Astrocyte of the spinal cord (primary cell): ENCODE data around the gene RPL37.
"Not testable (repeated sequence)": the region's sequence is repeated elsewhere in the genome, so short reads cannot be mapped to it uniquely, and the experiment has no call there.

Experiments used
- DNase-seq: peaks from one replicate; pipeline ENCODE4 v3.0.0; 2011; ENCODE audit warnings: low read depth, low spot score
- H3K4me3 ChIP-seq: 2 replicates; pipeline ENCODE4 v1.5.1; 2011; ENCODE audit warnings: low read depth, mild to moderate bottlenecking, low read length, moderate library complexity
- in situ Hi-C: cut with HindIII; loops from 2 replicates; pipeline ENCODE4 v1.10.0; 2017; ENCODE audit warnings: low sequenced_read_pairs
- TF ChIP-seq, protein P1 (sequence below): IDR thresholded peaks from 2 replicates; pipeline ENCODE4 v1.5.1; 2012; ENCODE audit warnings: low read depth, mild to moderate bottlenecking, low read length, inconsistent platforms

RPL37 gene

DNA sequence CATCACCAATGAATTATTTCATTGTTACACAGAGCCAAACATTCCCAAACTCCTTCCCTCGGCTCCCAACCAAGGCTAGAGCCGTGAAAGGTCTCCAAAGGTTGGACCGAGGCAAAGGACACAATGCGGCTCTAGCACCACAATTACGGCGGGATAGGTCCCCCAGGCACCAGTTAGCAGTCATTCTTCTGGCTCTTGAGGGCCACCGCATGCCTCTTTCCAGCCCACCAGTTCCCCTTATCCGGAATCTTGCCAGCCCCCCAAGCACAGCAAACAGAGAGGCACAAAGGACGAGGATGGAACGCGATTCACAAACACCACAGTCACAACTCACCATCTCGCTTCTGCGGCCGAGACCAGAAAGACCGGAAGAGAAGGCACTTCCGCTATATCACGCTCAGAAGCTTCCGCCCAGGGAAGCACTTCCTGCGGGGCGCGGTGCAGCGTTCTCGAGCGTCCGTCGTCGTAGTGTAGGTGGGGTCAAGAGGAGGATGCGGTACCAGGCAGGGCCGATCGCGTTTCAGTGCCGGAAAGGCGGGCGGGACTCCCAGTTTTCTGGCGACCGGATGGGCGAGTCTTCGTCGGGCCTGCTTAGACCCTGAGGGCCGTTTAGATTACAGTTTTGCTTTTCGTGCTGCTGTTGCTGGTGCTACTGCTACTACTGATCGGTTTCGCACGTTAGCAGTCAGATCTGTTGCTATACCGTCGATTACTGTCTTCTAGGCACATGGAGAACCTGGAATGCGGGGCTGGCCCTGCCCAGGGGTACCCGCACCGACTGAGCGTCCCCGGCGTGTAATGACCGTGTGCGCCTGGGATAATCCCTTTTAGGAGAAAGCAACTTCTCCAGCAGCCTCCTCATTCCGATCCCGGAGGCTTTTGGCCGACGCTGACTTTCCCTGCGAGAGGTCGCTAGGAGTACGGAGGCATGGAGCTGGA lies at the start of gene RPL37:
TSS of gene RPL37 (minus strand) at position 374 of the 939 bp plus-strand sequence. CDS start at position 337, 37 bp downstream.
- in situ Hi-C loops, result no loop called here
- TF ChIP-seq, protein P1, sequence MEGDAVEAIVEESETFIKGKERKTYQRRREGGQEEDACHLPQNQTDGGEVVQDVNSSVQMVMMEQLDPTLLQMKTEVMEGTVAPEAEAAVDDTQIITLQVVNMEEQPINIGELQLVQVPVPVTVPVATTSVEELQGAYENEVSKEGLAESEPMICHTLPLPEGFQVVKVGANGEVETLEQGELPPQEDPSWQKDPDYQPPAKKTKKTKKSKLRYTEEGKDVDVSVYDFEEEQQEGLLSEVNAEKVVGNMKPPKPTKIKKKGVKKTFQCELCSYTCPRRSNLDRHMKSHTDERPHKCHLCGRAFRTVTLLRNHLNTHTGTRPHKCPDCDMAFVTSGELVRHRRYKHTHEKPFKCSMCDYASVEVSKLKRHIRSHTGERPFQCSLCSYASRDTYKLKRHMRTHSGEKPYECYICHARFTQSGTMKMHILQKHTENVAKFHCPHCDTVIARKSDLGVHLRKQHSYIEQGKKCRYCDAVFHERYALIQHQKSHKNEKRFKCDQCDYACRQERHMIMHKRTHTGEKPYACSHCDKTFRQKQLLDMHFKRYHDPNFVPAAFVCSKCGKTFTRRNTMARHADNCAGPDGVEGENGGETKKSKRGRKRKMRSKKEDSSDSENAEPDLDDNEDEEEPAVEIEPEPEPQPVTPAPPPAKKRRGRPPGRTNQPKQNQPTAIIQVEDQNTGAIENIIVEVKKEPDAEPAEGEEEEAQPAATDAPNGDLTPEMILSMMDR, result no peak
- DNase-seq, result peak; percentile 97
- H3K4me3 ChIP-seq, result peak within 1 kb of the TSS; percentile 98

DNA sequence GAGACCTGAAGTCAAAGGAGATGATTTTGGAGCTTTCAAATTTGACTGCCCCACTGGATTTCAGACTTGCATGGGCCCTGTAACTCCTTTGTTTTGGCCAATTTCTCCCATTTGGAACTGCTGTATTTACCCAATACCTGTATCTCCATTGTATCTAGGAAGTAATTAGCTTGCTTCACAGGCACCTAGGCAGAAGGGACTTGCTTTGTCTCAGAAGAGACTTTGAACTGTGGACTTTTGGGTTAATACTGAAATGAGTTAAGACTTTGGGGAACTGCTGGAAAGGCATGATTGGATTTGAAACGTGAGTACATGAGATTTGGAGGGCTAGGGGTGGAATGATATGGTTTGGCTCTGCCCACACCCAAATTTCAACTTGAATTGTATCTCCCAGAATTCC lies 48.0 kb upstream of the RPL37 start:
- in situ Hi-C loops, DNase-seq: not testable (repeated sequence)

DNA sequence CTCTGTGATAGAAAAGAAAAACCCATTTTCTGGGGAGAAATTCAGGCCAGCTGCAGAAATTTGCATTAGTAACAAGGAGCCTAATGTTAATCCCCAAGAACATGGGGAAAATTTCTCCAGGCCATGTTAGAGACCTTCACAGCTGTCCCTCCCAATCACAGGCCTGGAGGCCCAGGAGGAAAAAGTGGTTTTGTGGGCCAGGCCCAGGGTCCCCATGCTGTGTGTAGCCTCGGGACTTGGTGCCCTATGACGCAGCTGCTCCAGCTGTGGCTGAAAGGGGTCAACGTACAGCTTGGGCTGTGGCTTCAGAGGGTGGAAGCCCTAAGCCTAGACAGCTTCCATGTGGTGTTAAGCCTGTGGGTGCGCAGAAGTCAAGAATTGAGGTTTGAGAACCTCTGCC lies 47.3 kb upstream of the RPL37 start:
- DNase-seq, result no peak
- no peak overlapping the region for H3K4me3 ChIP-seq
- TF ChIP-seq, protein P1, result no peak
- in situ Hi-C loops, result no loop called here

More for the DNA sequence above, 48.0 kb upstream of the RPL37 start:
- not testable (repeated sequence) for H3K4me3 ChIP-seq

DNA sequence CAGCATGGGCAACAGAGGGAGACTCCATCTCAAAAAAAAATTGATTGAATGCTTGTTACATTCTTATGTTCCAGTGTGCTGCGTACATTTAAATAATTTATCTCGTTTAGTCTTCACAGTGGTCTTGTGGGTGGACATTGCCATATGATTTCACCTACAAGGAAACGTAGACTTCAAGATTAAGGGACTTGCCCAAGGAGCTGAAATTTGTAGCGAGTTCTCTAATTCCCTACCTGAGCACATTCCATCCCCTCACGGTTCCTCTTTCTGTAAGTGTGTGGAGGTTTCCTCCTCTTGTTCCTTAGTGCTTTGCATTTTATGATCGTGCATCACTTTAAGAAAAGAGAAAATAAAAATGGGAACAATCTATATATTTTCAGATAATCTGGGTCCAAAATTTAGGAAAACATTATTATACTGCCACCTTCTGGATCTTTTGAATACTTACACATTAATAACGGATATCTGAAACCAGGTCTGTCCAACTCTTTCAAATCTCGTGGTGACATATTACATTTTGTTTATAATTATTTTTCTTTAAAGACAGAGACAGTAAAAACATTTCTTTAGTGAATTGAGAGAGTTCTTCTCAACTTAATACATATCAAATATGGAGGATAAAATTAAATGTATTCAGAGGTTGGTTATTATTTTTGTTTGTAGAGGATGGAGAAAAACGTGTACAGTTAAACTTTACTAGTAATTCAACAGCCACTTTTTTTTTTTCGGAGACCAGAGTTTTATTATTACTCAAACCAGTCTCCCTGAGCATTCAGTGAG lies 44.3 kb upstream of the RPL37 start:
- TF ChIP-seq, protein P1, result peak; percentile 25
- no peak overlapping the region for H3K4me3 ChIP-seq
- in situ Hi-C loops, result no loop called here
- peak; percentile 46 for DNase-seq

DNA sequence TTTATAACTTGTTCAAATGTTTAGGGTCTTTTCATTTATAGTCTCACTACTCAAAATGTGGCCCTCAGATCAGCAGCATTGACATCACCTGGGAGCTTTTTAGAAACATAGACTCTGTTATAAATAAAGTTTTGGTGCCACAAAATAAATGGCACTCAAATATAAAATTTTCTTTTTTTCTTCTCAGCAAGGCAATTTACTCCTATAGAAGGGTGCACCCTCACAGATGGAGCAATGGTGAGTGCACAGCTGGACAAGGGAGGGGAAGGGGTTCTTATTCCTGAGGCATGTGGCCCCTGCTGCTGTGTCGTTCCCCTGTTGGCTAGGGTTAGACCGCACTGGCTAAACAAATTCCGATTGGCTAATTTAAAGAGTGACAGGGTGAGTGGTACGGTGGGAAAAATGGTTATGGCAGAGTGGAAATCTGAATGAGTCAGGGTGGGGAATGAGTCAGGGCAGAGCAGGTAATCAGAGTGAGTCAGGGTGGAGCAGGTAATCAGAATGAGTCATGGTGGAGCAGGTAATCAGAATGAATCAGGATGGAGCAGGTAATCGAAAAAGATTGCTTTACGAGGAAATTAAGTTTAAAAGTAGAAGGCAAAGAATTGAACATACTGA lies 42.5 kb upstream of the RPL37 start:
- DNase-seq, result no peak
- no peak overlapping the region for H3K4me3 ChIP-seq
- in situ Hi-C loops, result no loop called here
- TF ChIP-seq, protein P1, result no peak

DNA sequence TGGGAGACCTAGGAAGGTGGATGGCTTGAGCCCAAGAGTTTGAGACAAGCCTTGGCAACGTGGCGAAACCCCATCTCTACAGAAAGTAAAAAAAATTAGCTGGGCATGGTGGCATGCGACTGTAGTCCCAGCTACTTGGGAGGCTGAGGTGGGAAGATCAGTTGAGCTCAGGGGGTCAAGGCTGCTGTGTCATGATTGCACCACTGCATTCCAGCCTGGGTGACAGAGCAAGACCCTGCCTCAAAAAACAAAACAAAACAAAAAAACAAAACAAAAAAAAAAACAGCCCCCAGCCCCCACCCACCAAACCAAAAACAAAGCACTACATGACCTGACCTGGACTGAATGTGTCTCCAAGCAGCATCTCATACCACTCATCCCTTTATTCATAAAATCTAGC lies 40.9 kb upstream of the RPL37 start:
- no peak overlapping the region for H3K4me3 ChIP-seq
- no peak for DNase-seq
- in situ Hi-C loops, result no loop called here
- TF ChIP-seq, protein P1, result no peak
